Natural killer cell (primary cell): ENCODE data around the gene CRADD. TPM values are rescaled to one million over a fixed set of nuclear protein-coding genes. Genes with fewer than 3 reads are reported as not detected.

Experiments
- ATAC-seq, 3 donors: fragments of 150-1000 bp in 2 of 3; fragments of 200-7000 bp in 1 of 3; cut with Tn5 transposase; 1 replicate in 1 of 3; 2 replicates in 2 of 3; pipeline ENCODE4 v1.10.0; 2021; ENCODE audit warnings: mild to moderate bottlenecking in 2 of 3, moderate library complexity in 2 of 3
- DNase-seq, 2 donors: peaks; one replicate each; pipeline versions ENCODE4 v3.0.0 to v3.0.0-alpha.2; 2013 to 2021; ENCODE audit warnings: mixed read lengths in 1 of 2
- H3K27ac ChIP-seq: one replicate; pipeline ENCODE4 v1.5.1; 2013; ENCODE audit warnings: mild to moderate bottlenecking, low read length
- H3K27me3 ChIP-seq: one replicate; pipeline ENCODE4 v1.6.1; 2013; ENCODE audit warnings: low read length; ENCODE audit not compliant: control insufficient read depth, insufficient read depth
- H3K36me3 ChIP-seq: one replicate; pipeline ENCODE4 v1.6.1; 2013; ENCODE audit warnings: low read length; ENCODE audit not compliant: control insufficient read depth, insufficient read depth
- H3K4me1 ChIP-seq: one replicate; pipeline ENCODE4 v1.6.1; 2013; ENCODE audit warnings: low read length; ENCODE audit not compliant: control insufficient read depth, insufficient read depth
- H3K4me3 ChIP-seq: one replicate; pipeline ENCODE4 v1.5.1; 2013; ENCODE audit warnings: low read length
- H3K9me3 ChIP-seq: one replicate; pipeline ENCODE4 v1.6.1; 2013; ENCODE audit warnings: low read length; ENCODE audit not compliant: control insufficient read depth, insufficient read depth
- H3K27ac Mint-ChIP-seq, 2 donors: one replicate each; pipeline ENCODE4 v1.8.0; 2022; ENCODE audit warnings: mild to moderate bottlenecking in 2 of 2, mixed read lengths in 2 of 2, moderate library complexity in 1 of 2
- H3K27me3 Mint-ChIP-seq, 2 donors: one replicate each; pipeline ENCODE4 v1.8.0; 2022; ENCODE audit warnings: low read depth in 2 of 2, mixed read lengths in 2 of 2
- H3K36me3 Mint-ChIP-seq: one replicate; pipeline ENCODE4 v1.8.0; 2022; ENCODE audit warnings: mixed read lengths
- H3K4me1 Mint-ChIP-seq, 2 donors: one replicate each; pipeline ENCODE4 v1.8.0; 2022; ENCODE audit warnings: mixed read lengths in 2 of 2
- H3K4me3 Mint-ChIP-seq: one replicate; pipeline ENCODE4 v1.8.0; 2022; ENCODE audit warnings: mild to moderate bottlenecking, moderate library complexity, mixed read lengths
- H3K9me3 Mint-ChIP-seq, 2 donors: one replicate each; pipeline ENCODE4 v1.8.0; 2022; ENCODE audit warnings: mixed read lengths in 2 of 2
- WGBS: methylation state at CpG from one replicate; pipeline ENCODE4 v1.1.7; 2013; ENCODE audit warnings: missing lambda C conversion rate; ENCODE audit not compliant: insufficient coverage; 5-methylcytosine and 5-hydroxymethylcytosine counted together
- intact Hi-C: fragments of 100-400 bp; cut with micrococcal nuclease; formaldehyde crosslinking; loops from one replicate; pipeline ENCODE4 v1.14.2; 2022
- total RNA-seq, 4 donors: library from RNA; stranded (reverse); fragments of 120-200 nt in 1 of 4; gene quantifications; one replicate each; pipeline versions ENCODE4 v1.2.3 to v1.2.4, GENCODE V29; 2013 to 2022
- TF ChIP-seq, protein P1 (sequence below): fragments of 200-600 bp; IDR thresholded peaks from one replicate; pipeline ENCODE4 v1.8.0; 2022; ENCODE audit warnings: antibody characterized with exemption

CRADD gene
- total RNA-seq, 3 donors from 2014 or later (not counting 1 experiment from before 2014, with no cell fraction given) = 19.1 to 27.5 (median 26.4) TPM

DNA sequence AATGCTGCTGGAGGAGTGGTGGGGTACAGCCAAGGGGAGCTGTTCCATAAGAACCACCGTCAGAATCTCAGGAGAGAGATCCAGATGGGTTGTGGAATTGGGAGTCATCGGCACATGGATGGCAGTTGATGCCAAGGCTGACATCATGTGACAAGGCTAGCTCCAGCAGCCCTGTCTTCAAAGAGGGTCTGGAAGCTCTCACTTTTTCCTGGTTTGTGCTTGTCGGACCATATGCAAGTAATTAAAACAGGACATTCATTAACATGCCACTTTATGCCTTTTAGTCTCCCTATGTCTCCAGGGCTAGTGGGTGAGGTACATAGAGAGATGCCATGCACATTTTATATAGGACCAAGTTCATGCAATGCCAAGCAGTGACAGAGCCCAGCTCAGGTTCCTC is 211.8 kb downstream of the CRADD start:
- Mint-ChIP-seq H3K27ac (no peak overlapping the region), H3K4me1 (peaks cover 0 to 4% of the 10 kb centered on the region in 2 donors), H3K9me3 (no peaks in the 10 kb centered on the region), H3K4me3 (no peak overlapping the region), H3K36me3 (no peaks in the 10 kb centered on the region), H3K27me3 (no peaks in the 10 kb centered on the region)
- TF ChIP-seq, protein P1, sequence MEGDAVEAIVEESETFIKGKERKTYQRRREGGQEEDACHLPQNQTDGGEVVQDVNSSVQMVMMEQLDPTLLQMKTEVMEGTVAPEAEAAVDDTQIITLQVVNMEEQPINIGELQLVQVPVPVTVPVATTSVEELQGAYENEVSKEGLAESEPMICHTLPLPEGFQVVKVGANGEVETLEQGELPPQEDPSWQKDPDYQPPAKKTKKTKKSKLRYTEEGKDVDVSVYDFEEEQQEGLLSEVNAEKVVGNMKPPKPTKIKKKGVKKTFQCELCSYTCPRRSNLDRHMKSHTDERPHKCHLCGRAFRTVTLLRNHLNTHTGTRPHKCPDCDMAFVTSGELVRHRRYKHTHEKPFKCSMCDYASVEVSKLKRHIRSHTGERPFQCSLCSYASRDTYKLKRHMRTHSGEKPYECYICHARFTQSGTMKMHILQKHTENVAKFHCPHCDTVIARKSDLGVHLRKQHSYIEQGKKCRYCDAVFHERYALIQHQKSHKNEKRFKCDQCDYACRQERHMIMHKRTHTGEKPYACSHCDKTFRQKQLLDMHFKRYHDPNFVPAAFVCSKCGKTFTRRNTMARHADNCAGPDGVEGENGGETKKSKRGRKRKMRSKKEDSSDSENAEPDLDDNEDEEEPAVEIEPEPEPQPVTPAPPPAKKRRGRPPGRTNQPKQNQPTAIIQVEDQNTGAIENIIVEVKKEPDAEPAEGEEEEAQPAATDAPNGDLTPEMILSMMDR = no peak
- ATAC-seq (no peak), DNase-seq (no peak)
- Histone ChIP-seq H3K4me3 (no peak overlapping the region), H3K4me1 (no peaks in the 10 kb centered on the region), H3K9me3 (no peaks in the 10 kb centered on the region), H3K36me3 (no peaks in the 10 kb centered on the region), H3K27me3 (no peaks in the 10 kb centered on the region), H3K27ac (no peak overlapping the region)
- intact Hi-C loops = no loop called here
- WGBS = 99% methylated on average over 3 of the region's 3 CpGs

DNA sequence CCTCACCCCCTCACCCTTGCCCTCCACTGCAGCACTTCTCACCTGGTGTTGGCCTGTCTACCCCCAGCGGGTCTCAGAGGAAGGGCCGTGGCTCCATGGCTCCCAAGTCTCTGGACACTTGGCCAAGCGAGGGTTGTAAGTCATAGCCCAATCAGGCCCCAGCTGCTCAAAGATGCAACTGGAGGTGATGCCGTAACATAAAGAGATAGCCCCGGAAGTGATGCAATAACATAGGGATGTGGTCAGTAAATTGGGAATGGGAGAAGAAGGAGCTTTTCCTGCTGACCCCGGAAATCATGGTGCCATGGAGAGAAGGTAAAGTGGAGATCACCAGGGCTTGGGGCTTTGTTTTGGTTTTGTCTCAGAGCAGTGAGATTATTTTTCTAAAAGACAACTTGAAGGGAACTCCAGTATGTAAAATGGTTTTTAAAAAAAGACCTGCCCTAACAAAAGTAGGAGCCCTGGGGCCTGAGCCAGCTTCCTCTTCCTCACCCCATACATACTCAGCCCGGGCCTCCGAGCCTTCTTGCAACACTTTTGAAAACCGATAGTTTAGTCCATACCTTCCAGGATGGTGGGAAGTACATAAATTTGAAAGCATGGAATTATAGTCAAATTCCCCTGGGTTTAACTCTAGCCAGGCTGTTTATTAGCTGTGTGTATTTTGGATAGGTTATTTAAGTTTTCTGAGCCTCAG is 212.5 kb downstream of the CRADD start:
- H3K27me3 Mint-ChIP-seq = no peaks in the 10 kb centered on the region
- no peak for DNase-seq
- TF ChIP-seq, protein P1 = no peak
- no peak overlapping the region for H3K27ac Mint-ChIP-seq
- Histone ChIP-seq H3K27me3 (no peaks in the 10 kb centered on the region), H3K36me3 (no peaks in the 10 kb centered on the region), H3K4me1 (no peaks in the 10 kb centered on the region), H3K9me3 (no peaks in the 10 kb centered on the region), H3K27ac (no peak overlapping the region), H3K4me3 (no peak overlapping the region)
- peaks cover 0 to 4% of the 10 kb centered on the region in 2 donors for H3K4me1 Mint-ChIP-seq
- no peak overlapping the region for H3K4me3 Mint-ChIP-seq
- no peaks in the 10 kb centered on the region for H3K36me3 Mint-ChIP-seq
- intact Hi-C loops = no loop called here
- no peaks in the 10 kb centered on the region for H3K9me3 Mint-ChIP-seq
- no peak for ATAC-seq
- 85% methylated on average over 8 of the region's 9 CpGs for WGBS

DNA sequence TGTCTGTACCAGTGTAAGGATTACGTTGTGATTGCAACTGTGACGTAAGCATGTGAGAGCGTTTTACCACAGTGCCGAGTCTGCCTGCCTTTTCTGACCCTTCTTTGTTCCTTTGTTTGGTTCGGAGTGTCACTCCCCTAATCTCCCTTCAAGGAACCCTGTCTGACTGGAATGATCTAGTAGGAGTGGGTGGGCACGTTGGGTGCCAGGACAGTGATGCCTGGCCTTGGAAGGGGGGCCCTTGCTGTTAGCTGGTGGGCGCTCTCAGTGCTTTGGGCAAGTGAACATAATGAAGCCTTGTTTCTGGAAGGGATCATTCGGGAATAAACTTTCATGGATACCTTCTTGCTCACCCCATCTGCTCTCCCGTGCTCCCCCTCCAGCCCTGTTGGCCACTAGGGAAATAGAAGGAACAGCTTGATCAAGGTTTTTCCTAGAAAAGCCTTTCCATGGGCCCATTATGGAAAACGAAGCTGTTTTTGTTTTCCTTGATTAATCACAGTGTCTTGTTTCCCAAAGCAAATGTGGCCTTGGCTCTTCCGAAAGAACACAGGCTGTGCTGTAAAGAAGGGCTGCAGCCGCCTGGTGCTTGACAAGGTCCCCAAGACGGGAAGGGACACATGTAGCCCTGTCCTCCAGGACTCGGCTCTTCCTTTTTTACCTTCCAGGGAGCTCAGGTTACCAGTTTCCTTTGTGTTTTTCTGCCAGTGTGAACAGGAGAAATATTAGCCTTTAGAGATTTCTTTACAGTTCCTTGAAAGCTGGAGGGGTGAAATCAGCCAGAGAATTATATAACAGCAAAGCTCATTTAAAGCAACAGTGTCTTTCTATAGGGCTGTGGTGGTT is 215.5 kb downstream of the CRADD start:
- no peaks in the 10 kb centered on the region for H3K9me3 Mint-ChIP-seq
- ATAC-seq (no peak), DNase-seq (no peak)
- no peaks in the 10 kb centered on the region for H3K4me1 ChIP-seq
- WGBS = 92% methylated on average over 14 of the region's 14 CpGs
- no peaks in the 10 kb centered on the region for H3K27me3 Mint-ChIP-seq
- H3K36me3 Mint-ChIP-seq = no peaks in the 10 kb centered on the region
- TF ChIP-seq, protein P1 = no peak
- H3K36me3 ChIP-seq = no peaks in the 10 kb centered on the region
- no peaks in the 10 kb centered on the region for H3K9me3 ChIP-seq
- H3K4me3 Mint-ChIP-seq = no peak overlapping the region
- H3K27me3 ChIP-seq = no peaks in the 10 kb centered on the region
- H3K4me1 Mint-ChIP-seq = peaks cover 0 to 4% of the 10 kb centered on the region in 2 donors
- intact Hi-C loops = no loop called here
- no peak overlapping the region for H3K4me3 ChIP-seq
- H3K27ac ChIP-seq = no peak overlapping the region
- H3K27ac Mint-ChIP-seq = no peak overlapping the region
